ENCODE measurements around the gene BHLHA9.

GRCh38 chr17:1290676-1291075 is 20.4 kb downstream of the BHLHA9 start:
- TF ChIP-seq CTCF (IDR thresholded peaks at IDR 0.05) (no peak), ZFX (IDR thresholded peaks at IDR 0.05; ENCODE audit: borderline replicate concordance) (no peak)

Measured in 22Rv1 (cell line).